Esophagus squamous epithelium (tissue), 5 donors: ENCODE results near the gene TEAD1. TPM values are rescaled to one million over a fixed set of nuclear protein-coding genes. Genes with fewer than 3 reads are reported as not detected.

Source experiments
- DNase-seq: peaks from one replicate; lab custom pipeline; 2025; lab: John Stamatoyannopoulos, UW
- H3K27ac ChIP-seq, 4 donors: fragments of 200-600 bp; sonication (generic); one replicate each; pipeline ENCODE4 v1.5.1; 2016 to 2019; ENCODE audit warnings: mild to moderate bottlenecking in 1 of 4
- H3K27me3 ChIP-seq, 4 donors: fragments of 200-600 bp; sonication (generic); 1 replicate in 3 of 4; 2 replicates in 1 of 4; pipeline versions ENCODE4 v1.5.1 to v1.6.0; 2017 to 2021; ENCODE audit warnings: antibody characterized with exemption in 1 of 4
- H3K36me3 ChIP-seq, 3 donors: fragments of 200-600 bp; sonication (generic); one replicate each; pipeline ENCODE4 v1.5.1; 2016 to 2019
- H3K4me1 ChIP-seq, 3 donors: fragments of 200-600 bp; sonication (generic); one replicate each; pipeline ENCODE4 v1.5.1; 2017 to 2019
- H3K4me3 ChIP-seq, 4 donors: fragments of 200-600 bp; sonication (generic); 1 replicate in 3 of 4; 2 replicates in 1 of 4; pipeline ENCODE4 v1.5.1; 2016 to 2019; ENCODE audit warnings: mild to moderate bottlenecking in 2 of 4, moderate library complexity in 1 of 4
- H3K9me3 ChIP-seq, 3 donors: fragments of 200-600 bp; sonication (generic); one replicate each; pipeline ENCODE4 v1.5.1; 2016 to 2019
- POLR2A ChIP-seq, 4 donors: fragments of 450-650 bp; IDR thresholded peaks; one replicate each; pipeline ENCODE4 v1.6.1; 2017; ENCODE audit warnings: antibody characterized with exemption in 4 of 4, mild to moderate bottlenecking in 4 of 4, moderate library complexity in 3 of 4
- WGBS, 2 donors: methylation state at CpG; one replicate each; pipeline ENCODE4 v1.1.5; 2018; 5-methylcytosine and 5-hydroxymethylcytosine counted together
- intact Hi-C: fragments of 100-400 bp; cut with DNase I; formaldehyde crosslinking; loops from one replicate; pipeline ENCODE4 v1.15.0; 2022
- total RNA-seq, 4 donors: library from RNA; depleted of rRNA; stranded (reverse); fragments of >200 nt; gene quantifications; one replicate each; pipeline ENCODE4 v1.1.0, GENCODE V29; 2016
- TF ChIP-seq, protein P1 (sequence below), 6 experiments: fragments of 450-650 bp in 4 of 6; fragments of 200-600 bp in 2 of 6; sonication (generic) in 2 of 6; IDR thresholded peaks; one replicate each; pipeline ENCODE4 v1.5.1; 2016 to 2019; ENCODE audit warnings: antibody characterized with exemption in 6 of 6, mild to moderate bottlenecking in 4 of 6, moderate library complexity in 4 of 6
- donor health status: DM: yes; HTN: yes; CAD: no.

The TEAD1 gene
- total RNA-seq, 4 donors from 2014 or later = 33.3 to 75.2 (median 49.8) TPM

- 37 to 38% methylated on average over 13 to 14 of the region's 14 CpGs for WGBS, 2 donors
- intact Hi-C loops = no loop called here
- Histone ChIP-seq H3K4me1 (peaks cover 32 to 94% (median 54%) of the 10 kb centered on the region in 3 donors), H3K36me3 (no peaks in the 10 kb centered on the region), H3K9me3 (no peaks in the 10 kb centered on the region), H3K27ac (peak overlapping the region; percentile 89 to 95 (median 92)), H3K27me3 (no peaks in the 10 kb centered on the region), H3K4me3 (peak overlapping the region in 2 of 4 donors; percentile 30 to 50)
- peak; percentile 6 for DNase-seq
- no peak for TF ChIP-seq POLR2A (IDR thresholded peaks at IDR 0.05)
- TF ChIP-seq, protein P1, sequence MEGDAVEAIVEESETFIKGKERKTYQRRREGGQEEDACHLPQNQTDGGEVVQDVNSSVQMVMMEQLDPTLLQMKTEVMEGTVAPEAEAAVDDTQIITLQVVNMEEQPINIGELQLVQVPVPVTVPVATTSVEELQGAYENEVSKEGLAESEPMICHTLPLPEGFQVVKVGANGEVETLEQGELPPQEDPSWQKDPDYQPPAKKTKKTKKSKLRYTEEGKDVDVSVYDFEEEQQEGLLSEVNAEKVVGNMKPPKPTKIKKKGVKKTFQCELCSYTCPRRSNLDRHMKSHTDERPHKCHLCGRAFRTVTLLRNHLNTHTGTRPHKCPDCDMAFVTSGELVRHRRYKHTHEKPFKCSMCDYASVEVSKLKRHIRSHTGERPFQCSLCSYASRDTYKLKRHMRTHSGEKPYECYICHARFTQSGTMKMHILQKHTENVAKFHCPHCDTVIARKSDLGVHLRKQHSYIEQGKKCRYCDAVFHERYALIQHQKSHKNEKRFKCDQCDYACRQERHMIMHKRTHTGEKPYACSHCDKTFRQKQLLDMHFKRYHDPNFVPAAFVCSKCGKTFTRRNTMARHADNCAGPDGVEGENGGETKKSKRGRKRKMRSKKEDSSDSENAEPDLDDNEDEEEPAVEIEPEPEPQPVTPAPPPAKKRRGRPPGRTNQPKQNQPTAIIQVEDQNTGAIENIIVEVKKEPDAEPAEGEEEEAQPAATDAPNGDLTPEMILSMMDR (IDR thresholded peaks at IDR 0.05) = no peak
These were observed 18.2 kb downstream of the TEAD1 start for GRCh38 chr11:12692229-12693075.

GRCh38 chr11:12693094-12693478 is 18.9 kb downstream of the TEAD1 start:
- H3K27ac ChIP-seq = peak overlapping the region; percentile 89 to 95 (median 92)
- no peaks in the 10 kb centered on the region for H3K27me3 ChIP-seq
- TF ChIP-seq, protein P1 (IDR thresholded peaks at IDR 0.05) = no peak
- no peak for TF ChIP-seq POLR2A (IDR thresholded peaks at IDR 0.05)
- H3K9me3 ChIP-seq = no peaks in the 10 kb centered on the region
- no peaks in the 10 kb centered on the region for H3K36me3 ChIP-seq
- no peak for DNase-seq
- 30 to 57% methylated on average over 5 of the region's 5 CpGs for WGBS, 2 donors
- peak overlapping the region in 2 of 4 donors; percentile 30 to 50 for H3K4me3 ChIP-seq
- peaks cover 26 to 94% (median 48%) of the 10 kb centered on the region in 3 donors for H3K4me1 ChIP-seq
- intact Hi-C loops = no loop called here

- no peaks in the 10 kb centered on the region for H3K36me3 ChIP-seq
- intact Hi-C loops = no loop called here
- peak overlapping the region in 3 of 4 donors; percentile 17 to 50 (median 30) for H3K4me3 ChIP-seq
- H3K4me1 ChIP-seq = peaks cover 22 to 94% (median 46%) of the 10 kb centered on the region in 3 donors
- H3K9me3 ChIP-seq = no peaks in the 10 kb centered on the region
- H3K27ac ChIP-seq = peak overlapping the region; percentile 89 to 95 (median 92)
- no peaks in the 10 kb centered on the region for H3K27me3 ChIP-seq
- DNase-seq = no peak
- TF ChIP-seq, protein P1 (IDR thresholded peaks at IDR 0.05) = peak in 1 of 6 experiments; percentile 3
- TF ChIP-seq POLR2A (IDR thresholded peaks at IDR 0.05) = peak in 2 of 4 donors; percentile 37 to 46
- 2 to 3% methylated on average over 13 of the region's 13 CpGs for WGBS, 2 donors
These were observed 19.4 kb downstream of the TEAD1 start for GRCh38 chr11:12693479-12694182.

DNA sequence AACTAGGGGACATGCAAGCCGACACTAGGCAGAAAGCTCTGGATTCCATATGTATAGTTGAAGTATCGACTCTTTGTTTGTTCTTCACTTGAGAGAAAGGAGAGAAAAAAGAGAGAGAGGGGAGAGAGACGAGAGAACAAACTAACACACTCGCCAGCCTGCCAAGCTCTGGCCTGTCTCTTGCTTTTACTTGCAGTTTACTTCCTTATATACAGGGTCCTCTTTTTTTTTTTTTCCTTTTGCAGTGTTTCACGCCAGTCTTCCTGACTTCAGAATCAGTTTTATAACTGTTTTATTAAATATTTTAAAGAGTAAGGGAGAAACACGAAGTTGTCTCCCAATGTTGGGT is 19.9 kb downstream of the TEAD1 start:
- Histone ChIP-seq H3K9me3 (no peaks in the 10 kb centered on the region), H3K36me3 (no peaks in the 10 kb centered on the region), H3K4me3 (peak overlapping the region in 3 of 4 donors; percentile 17 to 50 (median 30)), H3K27ac (peak overlapping the region; percentile 89 to 95 (median 92)), H3K4me1 (peaks cover 22 to 92% (median 46%) of the 10 kb centered on the region in 3 donors), H3K27me3 (no peaks in the 10 kb centered on the region)
- no peak for DNase-seq
- TF ChIP-seq POLR2A (IDR thresholded peaks at IDR 0.05) = no peak
- TF ChIP-seq, protein P1 (IDR thresholded peaks at IDR 0.05) = no peak
- 4 to 6% methylated on average over 6 of the region's 6 CpGs for WGBS, 2 donors
- intact Hi-C loops = no loop called here
